Transverse colon (tissue), 4 donors: ENCODE measurements around the gene MRAS. TPM values are rescaled to one million over a fixed set of nuclear protein-coding genes. Genes with fewer than 3 reads are reported as not detected.

Experiments used
- DNase-seq: peaks from one replicate; pipeline ENCODE4 v3.0.0-alpha.2; 2019
- H3K27ac ChIP-seq, 4 donors: fragments of 200-600 bp; sonication (generic); 2 replicates each; pipeline ENCODE4 v1.5.1; 2016 to 2018; ENCODE audit warnings: inconsistent platforms in 4 of 4
- H3K27me3 ChIP-seq: fragments of 200-600 bp; sonication (generic); 2 replicates; pipeline ENCODE4 v1.5.1; 2017; ENCODE audit warnings: inconsistent platforms
- H3K36me3 ChIP-seq, 4 donors: fragments of 200-600 bp; sonication (generic); 2 replicates each; pipeline ENCODE4 v1.5.1; 2017 to 2019; ENCODE audit warnings: inconsistent platforms in 4 of 4
- H3K4me1 ChIP-seq, 4 donors: fragments of 200-600 bp; sonication (generic); 2 replicates each; pipeline ENCODE4 v1.5.1; 2017 to 2020; ENCODE audit warnings: inconsistent platforms in 4 of 4
- H3K4me3 ChIP-seq, 4 donors: fragments of 200-600 bp; sonication (generic); 1 replicate in 1 of 4; 2 replicates in 3 of 4; pipeline versions ENCODE4 v1.5.1 to v1.6.1; 2017 to 2019; ENCODE audit warnings: inconsistent platforms in 4 of 4
- H3K9me3 ChIP-seq, 2 donors: fragments of 200-600 bp; sonication (generic); 2 replicates each; pipeline ENCODE4 v1.5.1; 2017 to 2019; ENCODE audit warnings: inconsistent platforms in 2 of 2
- EP300 ChIP-seq: sonication (generic); formaldehyde crosslinking; IDR thresholded peaks from one replicate; pipeline ENCODE4 v1.6.1; 2017; ENCODE audit warnings: antibody characterized with exemption, low read depth
- POLR2A ChIP-seq: fragments of 450-650 bp; IDR thresholded peaks from one replicate; pipeline ENCODE4 v1.6.1; 2016; ENCODE audit warnings: antibody characterized with exemption, mild to moderate bottlenecking, moderate library complexity
- POLR2AphosphoS5 ChIP-seq, 3 donors: sonication (generic); formaldehyde crosslinking; IDR thresholded peaks; one replicate each; pipeline ENCODE4 v1.6.1; 2016; ENCODE audit warnings: antibody characterized with exemption in 3 of 3
- WGBS, 2 donors: methylation state at CpG; one replicate each; pipeline ENCODE4 v1.1.5; 2018; ENCODE audit warnings: low coverage in 1 of 2; 5-methylcytosine and 5-hydroxymethylcytosine counted together
- in situ Hi-C, 4 donors: fragments of 200-750 bp; cut with MboI; loops; one replicate each; pipeline versions ENCODE4 v1.15.0 to v1.15.1; 2017; ENCODE audit warnings: low sequenced_read_pairs in 3 of 4, low pct_ligation_motif_present in 1 of 4, low pct_unique_long_range_greater_than_20kb in 1 of 4
- intact Hi-C: fragments of 100-400 bp; cut with DNase I; formaldehyde crosslinking; loops from one replicate; pipeline ENCODE4 v1.15.1; 2023; ENCODE audit warnings: low total_unique reads
- total RNA-seq, 4 donors: library from RNA; depleted of rRNA; stranded (reverse); fragments of >200 nt; gene quantifications; one replicate each; pipeline ENCODE4 v1.1.0, GENCODE V29; 2016
- TF ChIP-seq, protein P1 (sequence below), 5 experiments: fragments of 200-600 bp in 3 of 5; fragments of 450-650 bp in 2 of 5; sonication (generic) in 3 of 5; IDR thresholded peaks; 1 replicate in 2 of 5; 2 replicates in 3 of 5; pipeline ENCODE4 v1.5.1; 2016 to 2017; ENCODE audit warnings: antibody characterized with exemption in 5 of 5, inconsistent platforms in 3 of 5, mild to moderate bottlenecking in 2 of 5, moderate library complexity in 1 of 5

Gene MRAS
- total RNA-seq, 4 donors from 2014 or later: 3.0 to 9.6 (median 6.3) TPM

DNA sequence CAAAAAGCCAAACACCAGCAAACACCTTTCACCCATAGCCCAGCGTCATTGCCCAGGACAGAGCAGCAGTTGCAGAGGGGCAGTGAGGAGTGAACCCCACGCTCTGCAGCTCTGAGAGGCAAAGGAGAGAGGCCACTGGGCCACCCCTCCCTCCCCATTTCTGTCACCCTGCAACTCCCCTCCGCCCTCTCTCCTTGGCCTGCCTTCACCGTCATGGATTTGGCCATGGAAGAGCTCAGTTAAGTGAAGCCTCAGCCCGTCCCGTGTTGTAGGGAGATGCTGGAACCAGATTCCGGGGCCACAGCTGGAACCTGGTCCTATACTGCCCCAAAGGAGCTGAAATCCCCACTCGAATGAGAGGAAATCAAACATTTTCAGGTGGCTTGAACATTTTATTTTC lies 21.9 kb downstream of the MRAS start:
- no peaks in the 10 kb centered on the region for H3K9me3 ChIP-seq
- 76% methylated on average over 8 of the region's 8 CpGs; no CpG with 5 or more reads in 1 of the 2 donors for WGBS, 2 donors
- in situ Hi-C loops: no loop called here
- H3K4me1 ChIP-seq: no peaks in the 10 kb centered on the region
- no peak overlapping the region for H3K27ac ChIP-seq
- TF ChIP-seq POLR2A: no peak
- TF ChIP-seq POLR2AphosphoS5 (IDR thresholded peaks at IDR 0.05): no peak
- TF ChIP-seq, protein P1, sequence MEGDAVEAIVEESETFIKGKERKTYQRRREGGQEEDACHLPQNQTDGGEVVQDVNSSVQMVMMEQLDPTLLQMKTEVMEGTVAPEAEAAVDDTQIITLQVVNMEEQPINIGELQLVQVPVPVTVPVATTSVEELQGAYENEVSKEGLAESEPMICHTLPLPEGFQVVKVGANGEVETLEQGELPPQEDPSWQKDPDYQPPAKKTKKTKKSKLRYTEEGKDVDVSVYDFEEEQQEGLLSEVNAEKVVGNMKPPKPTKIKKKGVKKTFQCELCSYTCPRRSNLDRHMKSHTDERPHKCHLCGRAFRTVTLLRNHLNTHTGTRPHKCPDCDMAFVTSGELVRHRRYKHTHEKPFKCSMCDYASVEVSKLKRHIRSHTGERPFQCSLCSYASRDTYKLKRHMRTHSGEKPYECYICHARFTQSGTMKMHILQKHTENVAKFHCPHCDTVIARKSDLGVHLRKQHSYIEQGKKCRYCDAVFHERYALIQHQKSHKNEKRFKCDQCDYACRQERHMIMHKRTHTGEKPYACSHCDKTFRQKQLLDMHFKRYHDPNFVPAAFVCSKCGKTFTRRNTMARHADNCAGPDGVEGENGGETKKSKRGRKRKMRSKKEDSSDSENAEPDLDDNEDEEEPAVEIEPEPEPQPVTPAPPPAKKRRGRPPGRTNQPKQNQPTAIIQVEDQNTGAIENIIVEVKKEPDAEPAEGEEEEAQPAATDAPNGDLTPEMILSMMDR (IDR thresholded peaks at IDR 0.05): no peak
- no peak for TF ChIP-seq EP300
- no peak overlapping the region for H3K4me3 ChIP-seq
- no peaks in the 10 kb centered on the region for H3K36me3 ChIP-seq
- no peak for DNase-seq
- intact Hi-C loops: no loop called here
- H3K27me3 ChIP-seq: no peaks in the 10 kb centered on the region

- no peak overlapping the region for H3K4me3 ChIP-seq
- in situ Hi-C loops (no loop called here), intact Hi-C loops (no loop called here)
- no peaks in the 10 kb centered on the region for H3K36me3 ChIP-seq
- no peaks in the 10 kb centered on the region for H3K27me3 ChIP-seq
- no peak for DNase-seq
- no peaks in the 10 kb centered on the region for H3K4me1 ChIP-seq
- TF ChIP-seq POLR2AphosphoS5 (IDR thresholded peaks at IDR 0.05) (no peak), POLR2A (no peak), EP300 (no peak)
- TF ChIP-seq, protein P1 (IDR thresholded peaks at IDR 0.05): no peak
- H3K27ac ChIP-seq: no peak overlapping the region
- 70 to 71% methylated on average over 6 to 9 of the region's 9 CpGs for WGBS, 2 donors
- H3K9me3 ChIP-seq: no peaks in the 10 kb centered on the region
Measured at GRCh38 chr3:138371070-138371965, 22.9 kb downstream of the MRAS start.

- Histone ChIP-seq H3K27me3 (no peaks in the 10 kb centered on the region), H3K9me3 (no peaks in the 10 kb centered on the region), H3K27ac (no peak overlapping the region), H3K4me1 (no peaks in the 10 kb centered on the region), H3K4me3 (no peak overlapping the region), H3K36me3 (no peaks in the 10 kb centered on the region)
- no peak for DNase-seq
- TF ChIP-seq EP300: no peak
- no peak for TF ChIP-seq POLR2AphosphoS5 (IDR thresholded peaks at IDR 0.05)
- TF ChIP-seq, protein P1 (IDR thresholded peaks at IDR 0.05): no peak
- no peak for TF ChIP-seq POLR2A
- 88 to 91% methylated on average over 4 to 7 of the region's 7 CpGs for WGBS, 2 donors
- intact Hi-C loops (no loop called here), in situ Hi-C loops (no loop called here)
Measured at GRCh38 chr3:138373087-138373735, 24.8 kb downstream of the MRAS start.

GRCh38 chr3:138373736-138374094 lies 25.3 kb downstream of the MRAS start:
- Histone ChIP-seq H3K27ac (no peak overlapping the region), H3K9me3 (no peaks in the 10 kb centered on the region), H3K27me3 (no peaks in the 10 kb centered on the region), H3K4me3 (no peak overlapping the region), H3K36me3 (no peaks in the 10 kb centered on the region), H3K4me1 (no peaks in the 10 kb centered on the region)
- DNase-seq: no peak
- TF ChIP-seq EP300 (no peak), POLR2AphosphoS5 (IDR thresholded peaks at IDR 0.05) (no peak), POLR2A (no peak)
- TF ChIP-seq, protein P1 (IDR thresholded peaks at IDR 0.05): no peak
- in situ Hi-C loops: no loop called here
- intact Hi-C loops: no loop called here
- WGBS, 2 donors: 94% methylated on average over 5 of the region's 5 CpGs; no CpG with 5 or more reads in 1 of the 2 donors
